Activated T-cell treated with anti-CD3 and anti-CD28 coated beads for 48 hours (primary cell): ENCODE results near the gene FARS2.
A peak's percentile ranks its signal among the peaks of the same experiment; 100 is the strongest.
"Not testable (repeated sequence)": the region's sequence is repeated elsewhere in the genome, so short reads cannot be mapped to it uniquely, and the experiment has no call there.

Experiments used
- DNase-seq: peaks from one replicate; pipeline ENCODE4 v3.0.0-alpha.2; 2020; ENCODE audit warnings: low read depth

The FARS2 gene

DNA sequence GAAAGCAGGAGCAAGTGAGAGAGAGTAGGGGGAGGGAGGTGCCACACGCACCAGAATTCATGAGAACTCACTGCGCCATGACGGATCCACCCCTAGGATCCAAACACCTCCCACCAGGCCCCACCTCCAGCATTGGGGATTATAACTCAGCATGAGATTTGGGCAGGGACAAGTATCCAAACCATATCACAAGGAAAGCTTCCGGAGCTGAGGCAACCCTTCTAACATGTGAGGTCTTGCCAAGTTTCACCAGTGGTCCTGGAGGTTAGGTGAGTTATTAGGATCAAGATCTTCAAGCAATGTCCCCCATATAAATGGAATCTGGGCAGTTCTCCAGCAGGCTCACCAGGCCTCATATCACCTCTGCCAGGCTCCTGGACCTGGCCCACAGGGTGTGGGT, 437.0 kb downstream of the FARS2 start:
- no peak for DNase-seq

- not testable (repeated sequence) for DNase-seq
Measured at GRCh38 chr6:5699064-5699463, 437.8 kb downstream of the FARS2 start.

DNA sequence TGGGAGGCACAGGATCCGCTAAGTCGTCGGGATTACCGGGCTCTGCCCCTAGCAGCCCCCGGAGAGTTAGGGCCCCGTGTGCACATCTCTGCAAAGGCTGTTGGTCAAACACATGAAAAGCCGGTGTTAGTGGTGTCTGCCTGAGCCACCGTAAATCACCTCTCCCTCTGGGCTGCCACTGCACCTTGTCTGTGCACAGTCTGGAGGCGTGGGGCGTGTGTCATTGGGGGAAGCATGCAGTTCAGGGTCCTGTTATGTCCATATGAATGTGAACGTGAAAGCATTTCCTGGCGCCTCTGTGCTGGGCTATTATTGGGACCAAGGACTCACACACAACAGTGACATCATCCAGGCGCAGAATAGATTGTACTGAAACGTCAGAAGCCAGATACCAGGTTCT, 439.9 kb downstream of the FARS2 start:
- DNase-seq = no peak

GRCh38 chr6:5704708-5705107, 443.4 kb downstream of the FARS2 start:
- DNase-seq = no peak

GRCh38 chr6:5705252-5705651, 443.9 kb downstream of the FARS2 start:
- DNase-seq = no peak

- peak; percentile 8 for DNase-seq
Measured at GRCh38 chr6:5706124-5707033, 445.1 kb downstream of the FARS2 start.

DNA sequence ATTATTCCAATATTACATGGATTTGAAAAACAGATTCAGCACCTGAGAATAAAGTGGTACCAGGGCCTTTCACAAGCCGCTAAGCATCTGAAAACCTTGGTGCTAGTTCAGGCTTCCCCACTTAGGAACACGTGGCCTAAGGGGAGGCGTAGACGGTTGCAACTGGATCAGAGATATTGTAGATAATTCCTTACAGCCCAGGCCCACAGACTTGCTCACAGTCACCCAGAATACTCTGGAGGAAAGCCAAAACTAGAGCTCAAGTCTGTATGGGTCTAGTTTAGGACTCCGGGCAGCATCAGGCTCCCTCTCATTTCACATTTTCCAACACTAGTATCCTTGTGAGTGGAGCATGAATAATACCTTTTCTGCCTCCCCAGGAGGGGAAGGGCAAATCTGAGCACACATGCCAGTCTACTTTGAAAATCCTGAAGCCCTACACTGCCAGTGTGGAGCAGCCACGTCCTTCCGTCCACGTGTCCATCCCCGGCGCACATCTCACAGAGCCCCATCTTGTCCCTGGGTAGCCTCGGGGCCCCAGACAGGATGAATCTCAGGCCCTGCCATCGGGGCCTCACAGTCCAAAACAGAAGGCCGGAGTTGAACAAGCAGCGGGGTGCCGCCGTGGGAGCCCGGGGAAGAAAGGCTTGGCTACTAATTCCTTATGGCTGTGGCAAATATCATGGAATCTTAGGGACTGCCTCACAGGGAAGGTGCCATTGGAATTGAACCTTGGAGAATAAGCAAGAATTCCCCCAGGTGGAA, 446.1 kb downstream of the FARS2 start:
- DNase-seq = no peak

- no peak for DNase-seq
Measured at GRCh38 chr6:5710516-5710915, 449.2 kb downstream of the FARS2 start.

- DNase-seq = no peak
Measured at GRCh38 chr6:5710936-5711335, 449.6 kb downstream of the FARS2 start.

- no peak for DNase-seq
Measured at GRCh38 chr6:5712349-5713215, 451.3 kb downstream of the FARS2 start.

- DNase-seq = no peak
Measured at GRCh38 chr6:5713519-5713918, 452.2 kb downstream of the FARS2 start.

GRCh38 chr6:5718231-5718947, 457.1 kb downstream of the FARS2 start:
- no peak for DNase-seq

- DNase-seq = no peak
Measured at GRCh38 chr6:5723841-5724691, 462.8 kb downstream of the FARS2 start.

GRCh38 chr6:5724911-5725310, 463.6 kb downstream of the FARS2 start:
- DNase-seq = no peak

GRCh38 chr6:5726976-5727718, 465.8 kb downstream of the FARS2 start:
- no peak for DNase-seq

- no peak for DNase-seq
Measured at GRCh38 chr6:5728351-5729079, 467.2 kb downstream of the FARS2 start.

DNA sequence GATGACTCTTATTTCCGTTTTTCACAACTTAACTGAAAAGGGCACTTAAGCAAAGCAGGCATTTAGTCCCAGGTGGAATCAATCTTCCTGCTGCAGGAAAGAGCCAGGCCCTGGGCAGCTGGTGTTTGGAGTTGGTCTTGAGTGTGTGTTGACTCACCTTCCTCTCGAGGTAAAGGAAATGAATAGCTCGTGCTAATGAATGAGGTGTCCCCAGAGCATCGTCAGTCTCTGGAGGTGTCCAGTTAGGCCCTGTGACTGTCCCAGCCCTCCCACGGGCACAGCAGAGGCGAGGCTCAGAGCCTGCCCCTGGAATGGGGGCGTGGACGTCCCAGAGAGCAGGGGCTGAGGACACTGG, 467.7 kb downstream of the FARS2 start:
- DNase-seq = no peak

- DNase-seq = no peak
Measured at GRCh38 chr6:5729813-5730517, 468.7 kb downstream of the FARS2 start.
